Renal cortical epithelial cell (primary cell): ENCODE data around the gene STXBP6. TPM values are rescaled to one million over a fixed set of nuclear protein-coding genes. Genes with fewer than 3 reads are reported as not detected.
A peak's percentile ranks its signal among the peaks of the same experiment; 100 is the strongest.

Experiments
- DNase-seq: peaks from one replicate; pipeline ENCODE4 v3.0.0-alpha.2; 2011; ENCODE audit warnings: low read depth
- total RNA-seq: library from RNA; depleted of rRNA; stranded (reverse); fragments of >200 nt; gene quantifications from 2 replicates; pipeline ENCODE4 v1.2.3, GENCODE V29; 2014

The STXBP6 gene
- total RNA-seq, 1 donor from 2014 or later: 0.50 TPM

DNA sequence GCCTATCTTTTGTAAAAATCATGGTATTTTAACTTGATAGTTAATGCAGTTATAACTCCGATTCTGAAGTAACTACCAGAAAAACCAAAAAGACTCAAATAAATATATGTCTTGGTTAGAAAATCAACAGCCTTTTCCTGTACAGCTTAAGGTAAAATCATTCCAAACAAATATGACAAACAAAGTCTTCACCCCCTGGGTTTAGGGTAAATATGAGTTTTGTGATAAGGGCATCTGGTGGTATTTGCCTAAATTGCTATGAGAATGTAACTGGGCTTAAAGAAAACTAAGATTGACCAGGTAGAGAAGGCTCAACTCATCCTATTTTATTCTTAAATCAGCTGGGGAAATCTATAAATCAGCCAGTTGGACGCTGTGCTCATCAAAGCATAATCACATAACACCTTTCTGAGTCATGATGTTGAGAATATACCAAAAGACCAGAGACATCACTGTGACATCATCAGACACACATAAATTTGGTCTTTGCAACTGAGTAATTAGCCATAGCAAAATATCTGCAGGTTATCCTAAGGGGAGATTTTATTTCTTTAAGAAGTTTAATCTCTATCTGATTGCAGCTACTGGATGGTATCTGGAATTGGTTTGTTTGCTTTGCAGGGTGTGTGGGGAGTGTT lies 133.9 kb downstream of the STXBP6 start:
- no peak for DNase-seq

DNA sequence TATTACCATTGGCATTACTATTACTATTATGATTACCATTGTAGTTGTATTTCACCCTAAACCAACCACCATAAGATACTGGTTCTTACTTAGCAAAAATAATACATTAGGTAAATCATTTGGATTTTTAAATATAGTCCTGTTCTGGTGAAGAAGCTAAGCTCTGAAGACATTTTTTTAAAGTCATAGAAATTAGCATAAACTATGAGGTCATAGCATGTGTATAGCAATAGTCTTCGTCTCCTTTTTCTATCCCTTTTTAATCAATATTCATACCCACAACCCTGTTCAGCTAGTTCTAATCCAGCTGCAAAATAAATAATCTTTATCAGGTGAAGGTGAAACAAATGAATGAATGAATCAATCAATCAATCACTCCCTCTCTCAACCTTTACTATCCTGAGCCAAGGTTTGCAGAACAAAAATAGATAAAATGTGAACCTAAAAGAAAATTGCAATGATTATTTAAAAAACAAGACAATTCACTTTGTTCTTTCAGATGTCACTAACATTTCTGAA lies 134.5 kb downstream of the STXBP6 start:
- no peak for DNase-seq

DNA sequence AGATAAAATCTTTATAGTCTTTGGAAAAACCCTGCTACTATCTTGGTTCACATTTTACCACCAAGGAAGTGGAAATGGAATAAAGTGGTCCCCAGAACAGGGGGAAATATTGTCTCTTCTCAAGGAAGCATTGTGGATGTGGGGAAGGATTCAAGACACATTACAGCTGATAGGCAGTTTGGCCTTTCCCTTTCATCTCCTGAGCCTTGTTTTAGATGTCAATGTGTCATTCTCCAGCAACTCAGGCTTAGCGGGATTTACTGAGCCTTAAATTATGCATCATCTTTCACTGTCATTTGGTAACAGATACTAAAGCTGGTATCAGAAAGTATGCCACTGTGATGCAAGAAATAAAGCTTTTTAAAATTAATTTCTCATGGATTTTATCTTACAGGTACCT lies 136.2 kb downstream of the STXBP6 start:
- DNase-seq: no peak

- peak; percentile 14 for DNase-seq
Measured at GRCh38 chr14:24913021-24913420, 136.9 kb downstream of the STXBP6 start.

- DNase-seq: peak; percentile 79
Measured at GRCh38 chr14:24911324-24912109, 138.4 kb downstream of the STXBP6 start.

GRCh38 chr14:24910408-24910986 lies 139.4 kb downstream of the STXBP6 start:
- no peak for DNase-seq

GRCh38 chr14:24909523-24910302 lies 140.2 kb downstream of the STXBP6 start:
- no peak for DNase-seq

GRCh38 chr14:24908592-24909236 lies 141.2 kb downstream of the STXBP6 start:
- no peak for DNase-seq

- DNase-seq: no peak
Measured at GRCh38 chr14:24904533-24904932, 145.4 kb downstream of the STXBP6 start.

DNA sequence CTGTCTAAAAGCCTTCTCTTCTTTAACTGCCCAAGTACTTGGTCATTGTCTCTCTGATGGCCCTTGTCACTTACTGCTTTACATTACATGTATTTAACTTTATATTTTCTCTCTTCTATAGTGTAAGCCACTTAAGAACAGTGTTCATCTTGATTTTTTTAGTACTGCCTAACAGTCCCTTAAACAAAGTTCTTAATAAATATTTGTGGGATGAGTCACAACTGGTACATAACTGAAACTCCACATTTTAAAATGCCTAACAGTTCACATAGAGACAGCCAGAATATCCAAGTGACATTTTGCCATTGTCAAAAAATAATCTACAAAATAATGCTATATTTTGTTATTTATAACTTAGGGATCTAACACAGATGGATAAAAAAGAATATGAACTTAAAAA lies 146.6 kb downstream of the STXBP6 start:
- peak; percentile 77 for DNase-seq

DNA sequence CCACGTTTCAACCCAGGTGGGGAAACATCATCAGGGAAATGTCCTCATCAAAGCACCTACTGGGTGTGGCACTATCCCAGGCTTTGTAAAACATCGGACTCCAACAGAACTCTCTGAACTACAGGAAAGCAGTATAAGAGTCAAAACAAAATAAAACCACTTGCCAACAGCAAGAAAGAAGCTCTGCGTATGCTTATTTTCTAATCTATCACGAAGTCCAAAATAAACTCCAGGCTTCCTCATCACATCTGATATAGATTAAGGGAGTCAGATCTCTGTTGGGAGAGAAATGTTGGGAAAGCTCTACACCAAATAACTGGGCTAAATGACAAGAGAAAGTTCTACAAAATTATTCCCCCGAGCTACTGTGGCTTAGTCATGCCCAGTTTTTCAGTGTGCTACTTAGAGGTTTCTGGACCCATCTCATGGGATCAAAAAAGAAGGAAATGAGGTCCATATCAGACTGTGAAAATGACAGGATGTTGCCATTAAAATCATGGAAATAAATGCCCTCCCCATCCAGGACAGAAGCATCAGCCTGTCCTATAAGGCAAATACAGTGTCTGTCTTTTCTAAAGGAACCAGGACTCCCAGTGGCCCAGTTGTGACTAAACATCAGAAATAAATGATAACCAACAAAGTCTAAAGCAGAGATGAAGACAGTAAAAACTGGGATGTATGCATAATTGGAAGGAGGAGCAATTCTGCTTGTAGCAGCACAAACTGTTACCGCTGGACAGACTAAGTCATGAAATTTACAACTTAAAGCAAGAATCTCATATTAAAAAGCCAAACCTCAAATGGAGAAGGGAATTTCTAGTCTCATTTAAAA lies 149.5 kb downstream of the STXBP6 start:
- no peak for DNase-seq

DNA sequence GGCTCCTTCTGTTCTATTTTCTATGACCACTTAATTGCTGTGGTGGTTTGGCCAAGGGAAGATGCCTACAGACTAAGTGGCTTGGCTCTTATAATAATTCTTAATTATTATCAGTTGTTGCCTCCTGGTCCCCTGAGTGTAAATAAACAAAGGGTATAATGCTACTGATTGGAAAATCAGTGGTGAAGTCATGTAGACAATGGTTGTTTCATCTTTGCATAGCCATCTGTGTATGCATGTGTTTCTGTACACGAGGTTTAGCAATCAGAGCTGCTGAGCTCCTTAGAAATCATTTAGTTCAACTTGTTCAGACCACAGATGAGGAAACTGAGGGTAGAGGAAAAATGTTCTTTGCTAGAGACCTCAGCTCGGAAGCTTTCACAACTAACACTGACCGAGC lies 152.2 kb downstream of the STXBP6 start:
- no peak for DNase-seq

DNA sequence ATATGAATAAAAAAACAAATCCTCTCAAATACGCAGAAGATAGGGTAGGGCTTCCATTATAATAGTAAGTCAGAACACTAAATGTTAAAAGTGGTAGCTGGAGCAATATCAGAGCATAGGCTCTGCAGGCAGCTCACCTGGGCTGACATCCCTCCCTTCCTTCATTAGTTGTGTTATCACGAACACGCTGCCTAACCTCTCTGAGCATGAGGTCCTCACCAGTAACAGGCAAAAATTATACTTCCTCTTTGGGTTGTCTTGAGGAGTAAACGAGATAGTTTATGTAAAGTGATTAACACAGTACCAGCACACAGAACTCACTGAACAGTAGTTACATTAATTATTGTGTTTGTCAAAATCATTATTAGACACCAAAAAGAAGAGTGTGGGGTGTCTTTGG lies 154.3 kb downstream of the STXBP6 start:
- no peak for DNase-seq

DNA sequence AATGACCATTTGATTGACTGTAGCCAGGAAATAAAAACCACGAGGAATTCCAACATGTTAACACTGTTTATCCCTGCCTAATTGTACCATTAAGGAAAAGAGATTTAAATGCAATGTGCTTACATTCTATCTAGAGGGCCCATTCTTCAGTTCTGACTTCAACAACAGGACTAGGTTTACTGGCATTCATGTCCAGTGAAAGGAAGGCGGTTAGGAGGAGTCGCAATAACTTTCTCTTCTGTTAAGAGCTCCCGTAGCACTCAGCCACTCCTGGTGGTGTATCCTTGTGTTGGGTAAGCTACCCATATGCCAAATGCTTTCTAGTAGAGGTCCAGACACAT lies 154.7 kb downstream of the STXBP6 start:
- DNase-seq: peak; percentile 47

- DNase-seq: no peak
Measured at GRCh38 chr14:24894583-24895242, 155.2 kb downstream of the STXBP6 start.

DNA sequence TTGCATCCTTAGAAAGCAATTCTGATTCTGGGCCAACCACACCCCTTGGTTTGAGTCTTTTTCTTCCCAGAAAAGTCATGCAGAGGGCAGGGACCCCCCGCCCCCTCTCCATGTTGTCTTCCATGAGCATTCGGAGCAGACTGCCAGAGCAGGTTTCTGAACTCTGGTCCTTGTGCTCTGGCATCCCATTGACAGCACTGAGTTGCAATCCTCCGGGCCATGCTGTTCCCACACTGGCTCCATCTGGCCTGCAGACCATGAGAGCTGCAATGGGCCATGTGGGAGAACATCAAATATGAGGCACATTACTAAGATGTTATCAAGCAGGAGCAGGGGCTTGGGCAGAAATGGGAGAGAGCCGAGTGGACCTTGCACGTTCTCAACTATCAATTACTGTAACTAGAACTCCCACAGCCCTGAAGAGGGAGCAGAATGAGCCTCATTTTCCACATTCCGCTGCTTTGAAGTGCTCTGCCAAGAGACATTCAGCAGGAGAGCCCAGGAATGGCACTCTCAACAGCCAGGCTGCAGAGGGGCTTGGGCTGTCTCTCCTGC lies 157.4 kb downstream of the STXBP6 start:
- DNase-seq: no peak

GRCh38 chr14:24891987-24892496 lies 157.9 kb downstream of the STXBP6 start:
- DNase-seq: no peak

DNA sequence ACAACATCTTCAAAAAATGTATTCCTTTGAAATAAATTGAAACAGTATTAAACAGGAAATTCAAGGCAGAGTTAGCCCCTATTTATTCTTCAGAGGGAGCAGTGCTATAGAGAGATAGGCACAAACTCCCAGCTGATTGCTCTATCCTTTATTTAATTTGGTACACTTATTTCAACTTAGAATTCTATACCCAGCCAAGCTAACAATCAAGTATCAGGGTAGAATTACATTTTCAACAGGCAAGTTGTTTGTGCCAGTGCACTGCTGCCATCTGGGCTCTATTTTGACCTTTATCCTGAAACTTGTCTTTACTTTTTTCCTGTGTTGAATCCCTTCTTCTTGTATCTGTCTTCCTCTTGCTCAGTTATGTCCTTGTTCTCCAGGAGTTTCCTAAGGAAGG lies 159.2 kb downstream of the STXBP6 start:
- no peak for DNase-seq

GRCh38 chr14:24889843-24890242 lies 160.1 kb downstream of the STXBP6 start:
- DNase-seq: no peak

DNA sequence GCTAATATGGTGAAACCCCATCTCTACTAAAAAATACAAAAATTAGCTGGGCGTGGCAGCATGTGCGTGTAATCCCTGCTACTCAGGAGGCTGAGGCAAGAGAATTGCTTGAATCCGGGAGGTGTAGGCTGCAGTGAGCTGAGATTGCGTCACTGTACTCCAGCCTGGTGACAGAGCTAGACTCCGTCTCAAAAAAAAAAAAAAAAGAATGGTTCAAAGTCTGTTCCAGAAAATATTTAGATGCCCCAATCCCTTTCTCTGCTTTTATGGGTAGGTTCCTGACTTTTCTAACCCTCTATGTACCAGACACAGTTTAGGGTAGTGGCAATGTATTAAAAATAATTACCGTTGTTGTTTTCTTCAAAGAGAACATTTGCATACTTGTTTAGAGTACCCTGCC lies 161.4 kb downstream of the STXBP6 start:
- peak; percentile 13 for DNase-seq
